H1 (cell line): ENCODE data around the gene NAT10. TPM values are rescaled to one million over a fixed set of nuclear protein-coding genes. Genes with fewer than 3 reads are reported as not detected.

ENCODE experiments used
- CTCF ChIA-PET: fragments of 300-600 bp; sonication (Branson Sonifier 250); formaldehyde crosslinking; loops from one replicate; lab custom pipeline; 2021; ENCODE audit not compliant: partially characterized antibody; lab: Charles Lee
- POLR2A ChIA-PET: fragments of 300-600 bp; sonication (Branson Sonifier 250); formaldehyde crosslinking; loops from one replicate; lab custom pipeline; 2021; ENCODE audit warnings: inconsistent platforms; ENCODE audit not compliant: partially characterized antibody; lab: Charles Lee
- DNase-seq, 2 experiments: peaks; one replicate each; pipeline versions ENCODE4 v3.0.0 to v3.0.0-alpha.2; 2010 to 2022; ENCODE audit warnings: low spot score in 2 of 2, low read depth in 1 of 2, mixed read lengths in 1 of 2
- FAIRE-seq: peaks from 2 replicates; lab custom pipeline; 2011; peaks lifted over from hg19 to GRCh38; lab: Jason Lieb, UNC
- H2AFZ ChIP-seq: 2 replicates; pipeline ENCODE4 v1.8.1; 2012; ENCODE audit warnings: low read length, inconsistent platforms
- H2AK5ac ChIP-seq: 2 replicates; pipeline ENCODE4 v1.6.1; 2013; ENCODE audit warnings: low read depth, low read length
- H2BK120ac ChIP-seq: replicated peaks from 2 replicates; pipeline ENCODE3; 2013; ENCODE audit warnings: low read depth, low read length, inconsistent platforms
- H2BK12ac ChIP-seq: 2 replicates; pipeline ENCODE4 v1.6.1; 2013; ENCODE audit warnings: low read depth, low read length
- H2BK15ac ChIP-seq: 2 replicates; pipeline ENCODE4 v1.6.1; 2013; ENCODE audit warnings: low read length
- H2BK20ac ChIP-seq: 2 replicates; pipeline ENCODE4 v1.6.1; 2013; ENCODE audit warnings: low read length
- H2BK5ac ChIP-seq: 2 replicates; pipeline ENCODE4 v1.6.1; 2013; ENCODE audit warnings: low read depth, low read length
- H3K14ac ChIP-seq: 2 replicates; pipeline ENCODE4 v1.6.1; 2013; ENCODE audit warnings: inconsistent platforms; ENCODE audit not compliant: insufficient read length
- H3K18ac ChIP-seq: 2 replicates; pipeline ENCODE4 v1.6.1; 2013; ENCODE audit warnings: low read length; ENCODE audit errors: extremely low read depth
- H3K23ac ChIP-seq: 2 replicates; pipeline ENCODE4 v1.6.1; 2013; ENCODE audit warnings: inconsistent platforms; ENCODE audit not compliant: insufficient read length
- H3K23me2 ChIP-seq: 2 replicates; pipeline ENCODE4 v1.6.1; 2013; ENCODE audit warnings: low read depth, low read length
- H3K27ac ChIP-seq: 2 replicates; pipeline ENCODE4 v1.6.1; 2011; ENCODE audit warnings: low read depth, low read length, inconsistent platforms
- H3K27me3 ChIP-seq, 4 experiments: replicated peaks in 1 of 4; 1 replicate in 1 of 4; 2 replicates in 3 of 4; pipeline versions ENCODE4 v1.6.1 to v1.8.1; 2011 to 2013; ENCODE audit warnings: low read length in 3 of 4, mild to moderate bottlenecking in 3 of 4, inconsistent platforms in 2 of 4, mixed read lengths in 2 of 4, moderate library complexity in 1 of 4; ENCODE audit not compliant: control insufficient read depth in 3 of 4, insufficient read depth in 3 of 4; ENCODE audit errors: extremely low read depth in 1 of 4
- H3K36me3 ChIP-seq, 4 experiments: 2 replicates each; pipeline versions ENCODE4 v1.6.1 to v1.8.1; 2011 to 2013; ENCODE audit warnings: mild to moderate bottlenecking in 4 of 4, low read length in 3 of 4, moderate library complexity in 2 of 4, control low read depth in 1 of 4, inconsistent platforms in 1 of 4; ENCODE audit not compliant: insufficient read depth in 4 of 4, control insufficient read depth in 2 of 4
- H3K4ac ChIP-seq: replicated peaks from 2 replicates; pipeline ENCODE3; 2013; ENCODE audit warnings: low read length, low read depth, mixed read lengths, inconsistent platforms; ENCODE audit not compliant: insufficient read length
- H3K4me1 ChIP-seq, 4 experiments: replicated peaks in 1 of 4; 1 replicate in 1 of 4; 2 replicates in 3 of 4; pipeline versions ENCODE4 v1.6.1 to v1.8.1; 2011 to 2013; ENCODE audit warnings: low read length in 3 of 4, inconsistent platforms in 2 of 4, mixed read lengths in 1 of 4; ENCODE audit not compliant: insufficient read depth in 4 of 4, control insufficient read depth in 3 of 4
- H3K4me2 ChIP-seq, 2 experiments: 2 replicates each; pipeline versions ENCODE4 v1.6.1 to v1.8.1; 2011 to 2013; ENCODE audit warnings: low read depth in 2 of 2, low read length in 2 of 2, control low read depth in 1 of 2, inconsistent platforms in 1 of 2, mild to moderate bottlenecking in 1 of 2; ENCODE audit not compliant: insufficient read depth in 1 of 2
- H3K4me3 ChIP-seq, 4 experiments: fragments of 200-600, 300-600 bp in 1 of 4; sonication (generic), shearing (Covaris generic), sonication (Bioruptor Twin) in 1 of 4; 2 replicates each; pipeline versions ENCODE4 v1.5.1 to v1.8.1; 2011 to 2016; ENCODE audit warnings: low read length in 4 of 4, low read depth in 3 of 4, control low read depth in 2 of 4, inconsistent platforms in 2 of 4, mild to moderate bottlenecking in 2 of 4, mixed read lengths in 1 of 4, moderate library complexity in 1 of 4; ENCODE audit not compliant: insufficient read depth in 2 of 4; ENCODE audit errors: extremely low read depth in 1 of 4
- H3K56ac ChIP-seq: replicated peaks from 2 replicates; pipeline ENCODE3; 2013; ENCODE audit warnings: low read depth, mild to moderate bottlenecking, mixed read lengths, low read length, inconsistent platforms; ENCODE audit not compliant: insufficient read length
- H3K79me1 ChIP-seq: 2 replicates; pipeline ENCODE4 v1.6.1; 2013; ENCODE audit warnings: low read depth, low read length, control low read depth
- H3K79me2 ChIP-seq, 2 experiments: 2 replicates each; pipeline versions ENCODE4 v1.6.1 to v1.8.1; 2012 to 2013; ENCODE audit warnings: low read length in 2 of 2, mild to moderate bottlenecking in 2 of 2, inconsistent platforms in 1 of 2; ENCODE audit not compliant: insufficient read depth in 2 of 2, control insufficient read depth in 1 of 2
- H3K9ac ChIP-seq, 4 experiments: replicated peaks in 1 of 4; 1 replicate in 1 of 4; 2 replicates in 3 of 4; pipeline versions ENCODE4 v1.6.1 to v1.8.1; 2011 to 2013; ENCODE audit warnings: low read depth in 3 of 4, low read length in 3 of 4, control low read depth in 2 of 4, mild to moderate bottlenecking in 2 of 4, moderate library complexity in 2 of 4, inconsistent platforms in 1 of 4; ENCODE audit errors: extremely low read depth in 1 of 4
- H3K9me3 ChIP-seq, 2 experiments: 2 replicates each; pipeline versions ENCODE4 v1.6.1 to v1.8.1; 2012 to 2013; ENCODE audit warnings: mild to moderate bottlenecking in 2 of 2, moderate library complexity in 2 of 2, control low read depth in 1 of 2, inconsistent platforms in 1 of 2, low read depth in 1 of 2, low read length in 1 of 2, mixed read lengths in 1 of 2; ENCODE audit not compliant: insufficient read depth in 2 of 2
- H4K20me1 ChIP-seq, 2 experiments: replicated peaks in 1 of 2; 2 replicates each; pipeline versions ENCODE3 to v1.8.1; 2011 to 2013; ENCODE audit warnings: inconsistent platforms in 2 of 2, low read length in 2 of 2, mild to moderate bottlenecking in 1 of 2; ENCODE audit not compliant: insufficient read depth in 2 of 2, control insufficient read depth in 1 of 2
- H4K5ac ChIP-seq: 2 replicates; pipeline ENCODE4 v1.6.1; 2013; ENCODE audit warnings: low read length, low read depth, mixed read lengths, inconsistent platforms; ENCODE audit not compliant: insufficient read length
- H4K8ac ChIP-seq: 2 replicates; pipeline ENCODE4 v1.8.0; 2013; ENCODE audit warnings: mild to moderate bottlenecking, moderate library complexity, low read length, inconsistent platforms; ENCODE audit not compliant: insufficient read depth; ENCODE audit errors: extremely low read depth
- H4K91ac ChIP-seq: replicated peaks from 2 replicates; pipeline ENCODE3; 2013; ENCODE audit warnings: low read length, mixed read lengths, inconsistent platforms; ENCODE audit not compliant: insufficient read length
- CREB1 ChIP-seq: IDR thresholded peaks from 2 replicates; pipeline ENCODE4 v1.6.1; 2012; ENCODE audit warnings: inconsistent platforms
- EP300 ChIP-seq, 2 experiments: IDR thresholded peaks; 1 replicate in 1 of 2; 2 replicates in 1 of 2; pipeline ENCODE4 v1.6.1; 2011 to 2012; ENCODE audit warnings: low read depth in 2 of 2, low read length in 2 of 2, mild to moderate bottlenecking in 2 of 2, borderline replicate concordance in 1 of 2, inconsistent platforms in 1 of 2, moderate library complexity in 1 of 2
- GABPA ChIP-seq: IDR thresholded peaks from 2 replicates; pipeline ENCODE4 v1.6.1; 2011; ENCODE audit warnings: mild to moderate bottlenecking, low read length, moderate library complexity, borderline replicate concordance; ENCODE audit not compliant: insufficient read depth
- POLR2AphosphoS5 ChIP-seq: IDR thresholded peaks from 2 replicates; pipeline ENCODE4 v1.6.1; 2011; ENCODE audit warnings: low read depth, low read length
- SRF ChIP-seq: IDR thresholded peaks from 2 replicates; pipeline ENCODE4 v1.6.1; 2011; ENCODE audit warnings: mild to moderate bottlenecking, low read depth, low read length, moderate library complexity
- TBP ChIP-seq: IDR thresholded peaks from 2 replicates; pipeline ENCODE4 v1.6.1; 2011; ENCODE audit warnings: low read depth, low read length, improper control_type of control experiment
- WGBS, 2 experiments: shearing (Covaris generic) in 1 of 2; methylation state at CpG; one replicate each; pipeline versions ENCODE4 v1.1.6 to v1.1.7; 2013 to 2015; ENCODE audit warnings: low lambda C conversion rate in 2 of 2, mixed read lengths in 2 of 2, inconsistent platforms in 1 of 2, low coverage in 1 of 2, missing lambda C conversion rate in 1 of 2; ENCODE audit not compliant: insufficient replicate concordance in 2 of 2, insufficient coverage in 1 of 2, insufficient read length in 1 of 2; ENCODE audit errors: extremely low coverage in 1 of 2, missing lambda C conversion rate in 1 of 2; 5-methylcytosine and 5-hydroxymethylcytosine counted together
- polyA plus RNA-seq, 7 experiments: library from polyadenylated mRNA; depleted of rRNA in 3 of 7; stranded (reverse) in 5 of 7; unstranded in 2 of 7; fragments of >200 nt in 5 of 7; fragments of 200-250 nt in 2 of 7; gene quantifications; 1 replicate in 5 of 7; 2 replicates in 1 of 7; 4 replicates in 1 of 7; pipeline versions ENCODE4 v1.2.1 to v1.2.3, GENCODE V29; 2011 to 2013; ENCODE audit warnings: missing spikeins in 2 of 7, mixed read lengths in 2 of 7
- total RNA-seq: library from RNA; stranded (reverse); fragmentation: NEBNext Ultra II Directional; extraction: Animal tissue kit (Norgen Biotek cat#: 25700); gene quantifications from 2 replicates; pipeline ENCODE4 v1.2.1, GENCODE V29; 2021
- TF ChIP-seq, protein P1 (sequence below), 3 experiments: IDR thresholded peaks; 1 replicate in 2 of 3; 2 replicates in 1 of 3; pipeline versions ENCODE4 v1.5.1 to v1.6.1; 2011; ENCODE audit warnings: low read length in 3 of 3, mild to moderate bottlenecking in 3 of 3, inconsistent platforms in 2 of 3, low read depth in 1 of 3, moderate library complexity in 1 of 3; ENCODE audit not compliant: insufficient read depth in 1 of 3; ENCODE audit errors: control extremely low read depth in 1 of 3
- TF ChIP-seq, protein P2 (sequence below): IDR thresholded peaks from 2 replicates; pipeline ENCODE4 v1.6.1; 2012; ENCODE audit warnings: low read length, inconsistent platforms

The NAT10 gene
- total and polyA plus RNA-seq, 2 of the 8 experiments (the other 6 are each of a cell fraction or from before 2014, with no cell fraction given): 66.3 to 89.6 TPM

DNA sequence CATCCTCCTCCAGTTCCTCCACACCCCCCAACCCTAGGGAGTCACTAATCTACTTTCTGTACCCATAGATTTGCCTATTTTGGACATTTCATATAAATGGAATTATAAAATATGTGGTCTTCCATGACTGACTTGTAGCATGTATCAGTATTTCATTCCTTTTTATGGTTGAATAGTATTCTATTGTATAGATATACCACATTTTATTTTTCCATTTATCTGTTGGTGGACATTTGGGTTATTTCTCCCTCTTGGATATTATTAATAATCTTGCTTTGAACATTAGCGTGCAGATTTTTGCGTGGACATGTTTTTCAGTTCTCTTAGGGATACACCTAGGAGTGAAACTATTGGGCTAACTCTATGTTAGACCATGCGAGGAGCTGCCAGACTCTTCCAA is 23.4 kb downstream of the NAT10 start:
- WGBS, 2 experiments: 95% methylated on average over 3 of the region's 3 CpGs; no CpG with 5 or more reads in 1 of the 2 experiments
- H2BK20ac ChIP-seq: no peak overlapping the region
- H3K23ac ChIP-seq: no peak overlapping the region

More for the DNA sequence above, 23.4 kb downstream of the NAT10 start:
- DNase-seq (no peak), FAIRE-seq (no peak)
- CTCF ChIA-PET: no interaction called here
- H3K4me3 ChIP-seq: no peak overlapping the region
- no peak overlapping the region for H2BK5ac ChIP-seq
- no peaks in the 10 kb centered on the region for H3K79me1 ChIP-seq
- H3K18ac ChIP-seq: no peak overlapping the region
- POLR2A ChIA-PET: no interaction called here
- H2AK5ac ChIP-seq: no peak overlapping the region
- H3K56ac ChIP-seq: no peak overlapping the region
- no peaks in the 10 kb centered on the region for H3K27me3 ChIP-seq
- no peak overlapping the region for H4K91ac ChIP-seq
- H3K4me1 ChIP-seq: no peaks in the 10 kb centered on the region
- H3K79me2 ChIP-seq: no peaks in the 10 kb centered on the region
- TF ChIP-seq GABPA (no peak), EP300 (IDR thresholded peaks at IDR 0.05; ENCODE audit: borderline replicate concordance in 1 of 2, low read depth in 2 of 2, low read length in 2 of 2) (no peak), POLR2AphosphoS5 (no peak), SRF (no peak), TBP (no peak), CREB1 (no peak)
- TF ChIP-seq, protein P1, sequence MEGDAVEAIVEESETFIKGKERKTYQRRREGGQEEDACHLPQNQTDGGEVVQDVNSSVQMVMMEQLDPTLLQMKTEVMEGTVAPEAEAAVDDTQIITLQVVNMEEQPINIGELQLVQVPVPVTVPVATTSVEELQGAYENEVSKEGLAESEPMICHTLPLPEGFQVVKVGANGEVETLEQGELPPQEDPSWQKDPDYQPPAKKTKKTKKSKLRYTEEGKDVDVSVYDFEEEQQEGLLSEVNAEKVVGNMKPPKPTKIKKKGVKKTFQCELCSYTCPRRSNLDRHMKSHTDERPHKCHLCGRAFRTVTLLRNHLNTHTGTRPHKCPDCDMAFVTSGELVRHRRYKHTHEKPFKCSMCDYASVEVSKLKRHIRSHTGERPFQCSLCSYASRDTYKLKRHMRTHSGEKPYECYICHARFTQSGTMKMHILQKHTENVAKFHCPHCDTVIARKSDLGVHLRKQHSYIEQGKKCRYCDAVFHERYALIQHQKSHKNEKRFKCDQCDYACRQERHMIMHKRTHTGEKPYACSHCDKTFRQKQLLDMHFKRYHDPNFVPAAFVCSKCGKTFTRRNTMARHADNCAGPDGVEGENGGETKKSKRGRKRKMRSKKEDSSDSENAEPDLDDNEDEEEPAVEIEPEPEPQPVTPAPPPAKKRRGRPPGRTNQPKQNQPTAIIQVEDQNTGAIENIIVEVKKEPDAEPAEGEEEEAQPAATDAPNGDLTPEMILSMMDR (IDR thresholded peaks at IDR 0.05; ENCODE audit: control extremely low read depth in 1 of 3, insufficient read depth in 1 of 3, low read depth in 1 of 3, low read length in 3 of 3): no peak
- TF ChIP-seq, protein P2, sequence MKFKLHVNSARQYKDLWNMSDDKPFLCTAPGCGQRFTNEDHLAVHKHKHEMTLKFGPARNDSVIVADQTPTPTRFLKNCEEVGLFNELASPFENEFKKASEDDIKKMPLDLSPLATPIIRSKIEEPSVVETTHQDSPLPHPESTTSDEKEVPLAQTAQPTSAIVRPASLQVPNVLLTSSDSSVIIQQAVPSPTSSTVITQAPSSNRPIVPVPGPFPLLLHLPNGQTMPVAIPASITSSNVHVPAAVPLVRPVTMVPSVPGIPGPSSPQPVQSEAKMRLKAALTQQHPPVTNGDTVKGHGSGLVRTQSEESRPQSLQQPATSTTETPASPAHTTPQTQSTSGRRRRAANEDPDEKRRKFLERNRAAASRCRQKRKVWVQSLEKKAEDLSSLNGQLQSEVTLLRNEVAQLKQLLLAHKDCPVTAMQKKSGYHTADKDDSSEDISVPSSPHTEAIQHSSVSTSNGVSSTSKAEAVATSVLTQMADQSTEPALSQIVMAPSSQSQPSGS: no peak
- no peak overlapping the region for H2BK120ac ChIP-seq
- H4K8ac ChIP-seq: no peak overlapping the region
- no peak overlapping the region for H3K27ac ChIP-seq
- H3K9ac ChIP-seq: no peak overlapping the region
- no peak overlapping the region for H3K14ac ChIP-seq
- H3K36me3 ChIP-seq: peaks cover 10 to 63% (median 50%) of the 10 kb centered on the region in 4 experiments
- no peaks in the 10 kb centered on the region for H3K23me2 ChIP-seq
- H3K4me2 ChIP-seq: no peak overlapping the region
- peaks cover 0 to 3% of the 10 kb centered on the region in 2 experiments for H4K20me1 ChIP-seq
- no peak overlapping the region for H4K5ac ChIP-seq
- no peak overlapping the region for H2BK15ac ChIP-seq
- no peaks in the 10 kb centered on the region for H3K9me3 ChIP-seq
- H2BK12ac ChIP-seq: no peak overlapping the region
- no peak overlapping the region for H3K4ac ChIP-seq
- H2AFZ ChIP-seq: no peak overlapping the region
